Lung (tissue), 12 donors: Measurements from ENCODE around the gene MALAT1. TPM values are rescaled to one million over a fixed set of nuclear protein-coding genes. Genes with fewer than 3 reads are reported as not detected.
A peak's percentile ranks its signal among the peaks of the same experiment; 100 is the strongest.

ENCODE experiments used
- ATAC-seq: fragments of 200-7000 bp; cut with Tn5 transposase; one replicate; pipeline ENCODE4 v1.9.1; 2020; ENCODE audit warnings: moderate number of reproducible peaks; ENCODE audit not compliant: insufficient read depth, low FRiP score
- DNase-seq, 3 donors: peaks; one replicate each; pipeline ENCODE4 v3.0.0-alpha.2; 2013 to 2017
- H3K27ac ChIP-seq, 2 donors: one replicate each; pipeline ENCODE4 v1.5.1; 2013; ENCODE audit warnings: mild to moderate bottlenecking in 2 of 2, moderate library complexity in 2 of 2, control low read depth in 1 of 2, inconsistent platforms in 1 of 2, low read depth in 1 of 2, low read length in 1 of 2
- H3K27me3 ChIP-seq, 3 donors: one replicate each; pipeline ENCODE4 v1.5.1; 2013; ENCODE audit warnings: low read length in 2 of 3; ENCODE audit not compliant: control insufficient read depth in 3 of 3, insufficient read depth in 3 of 3
- H3K36me3 ChIP-seq, 4 donors: one replicate each; pipeline ENCODE4 v1.5.1; 2013; ENCODE audit warnings: low read length in 4 of 4, mild to moderate bottlenecking in 1 of 4, moderate library complexity in 1 of 4; ENCODE audit not compliant: control insufficient read depth in 4 of 4, insufficient read depth in 4 of 4
- H3K4me1 ChIP-seq, 5 donors: one replicate each; pipeline ENCODE4 v1.5.1; 2013; ENCODE audit warnings: low read length in 5 of 5, mild to moderate bottlenecking in 2 of 5, moderate library complexity in 1 of 5; ENCODE audit not compliant: control insufficient read depth in 5 of 5, insufficient read depth in 5 of 5
- H3K4me3 ChIP-seq: one replicate; pipeline ENCODE4 v1.5.1; 2013; ENCODE audit warnings: mild to moderate bottlenecking, control low read depth, moderate library complexity
- H3K9ac ChIP-seq, 2 donors: one replicate each; pipeline ENCODE4 v1.5.1; 2013; ENCODE audit warnings: low read length in 2 of 2, control low read depth in 1 of 2; ENCODE audit not compliant: insufficient read depth in 1 of 2
- H3K9me3 ChIP-seq, 4 donors: one replicate each; pipeline ENCODE4 v1.5.1; 2013; ENCODE audit warnings: low read length in 3 of 4, mild to moderate bottlenecking in 1 of 4, moderate library complexity in 1 of 4; ENCODE audit not compliant: control insufficient read depth in 4 of 4, insufficient read depth in 3 of 4
- WGBS, 2 donors: extraction: QIAGEN DNeasy Blood & Tissue Kit; methylation state at CpG; one replicate each; pipeline ENCODE4 v1.1.7; 2013; 5-methylcytosine and 5-hydroxymethylcytosine counted together
- polyA plus RNA-seq, 2 donors: library from polyadenylated mRNA; stranded (reverse); fragments of 200-250 nt; gene quantifications; one replicate each; pipeline ENCODE4 v1.2.1, GENCODE V29; 2013
- total RNA-seq, 2 donors: library from RNA; depleted of rRNA in 1 of 2; stranded (reverse); fragments of >200 nt in 1 of 2; gene quantifications; one replicate each; pipeline ENCODE4 v1.2.1, GENCODE V29; 2014 to 2021
- TF ChIP-seq, protein P1 (sequence below): IDR thresholded peaks from 2 replicates; pipeline ENCODE4 v1.5.1; 2012; ENCODE audit warnings: mild to moderate bottlenecking; ENCODE audit errors: control extremely low read depth, extremely low read depth
- donor health status: control.
- donor health status: control.
- donor health status: Bipolar disorder and iron deficiency.
- donor health status: healthy.
- donor health status: DM: yes; HTN: yes; CAD: no.

Gene MALAT1
- total and polyA plus RNA-seq, 4 donors, result 125 to 48,332 (median 6,799) TPM

DNA sequence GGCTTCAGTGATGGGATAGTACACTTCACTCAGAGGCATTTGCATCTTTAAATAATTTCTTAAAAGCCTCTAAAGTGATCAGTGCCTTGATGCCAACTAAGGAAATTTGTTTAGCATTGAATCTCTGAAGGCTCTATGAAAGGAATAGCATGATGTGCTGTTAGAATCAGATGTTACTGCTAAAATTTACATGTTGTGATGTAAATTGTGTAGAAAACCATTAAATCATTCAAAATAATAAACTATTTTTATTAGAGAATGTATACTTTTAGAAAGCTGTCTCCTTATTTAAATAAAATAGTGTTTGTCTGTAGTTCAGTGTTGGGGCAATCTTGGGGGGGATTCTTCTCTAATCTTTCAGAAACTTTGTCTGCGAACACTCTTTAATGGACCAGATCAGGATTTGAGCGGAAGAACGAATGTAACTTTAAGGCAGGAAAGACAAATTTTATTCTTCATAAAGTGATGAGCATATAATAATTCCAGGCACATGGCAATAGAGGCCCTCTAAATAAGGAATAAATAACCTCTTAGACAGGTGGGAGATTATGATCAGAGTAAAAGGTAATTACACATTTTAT is 4.6 kb downstream of the MALAT1 start:
- H3K9me3 ChIP-seq, result peaks cover 0 to 3% (median 0%) of the 10 kb centered on the region in 4 donors
- H3K4me1 ChIP-seq, result peaks cover 0 to 36% (median 17%) of the 10 kb centered on the region in 5 donors
- ATAC-seq (no peak), DNase-seq (peak in 1 of 3 donors; percentile 44)
- TF ChIP-seq, protein P1, sequence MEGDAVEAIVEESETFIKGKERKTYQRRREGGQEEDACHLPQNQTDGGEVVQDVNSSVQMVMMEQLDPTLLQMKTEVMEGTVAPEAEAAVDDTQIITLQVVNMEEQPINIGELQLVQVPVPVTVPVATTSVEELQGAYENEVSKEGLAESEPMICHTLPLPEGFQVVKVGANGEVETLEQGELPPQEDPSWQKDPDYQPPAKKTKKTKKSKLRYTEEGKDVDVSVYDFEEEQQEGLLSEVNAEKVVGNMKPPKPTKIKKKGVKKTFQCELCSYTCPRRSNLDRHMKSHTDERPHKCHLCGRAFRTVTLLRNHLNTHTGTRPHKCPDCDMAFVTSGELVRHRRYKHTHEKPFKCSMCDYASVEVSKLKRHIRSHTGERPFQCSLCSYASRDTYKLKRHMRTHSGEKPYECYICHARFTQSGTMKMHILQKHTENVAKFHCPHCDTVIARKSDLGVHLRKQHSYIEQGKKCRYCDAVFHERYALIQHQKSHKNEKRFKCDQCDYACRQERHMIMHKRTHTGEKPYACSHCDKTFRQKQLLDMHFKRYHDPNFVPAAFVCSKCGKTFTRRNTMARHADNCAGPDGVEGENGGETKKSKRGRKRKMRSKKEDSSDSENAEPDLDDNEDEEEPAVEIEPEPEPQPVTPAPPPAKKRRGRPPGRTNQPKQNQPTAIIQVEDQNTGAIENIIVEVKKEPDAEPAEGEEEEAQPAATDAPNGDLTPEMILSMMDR, result no peak
- 0 to 1% methylated on average over 3 of the region's 3 CpGs for WGBS, 2 donors
- H3K27me3 ChIP-seq, result no peaks in the 10 kb centered on the region
- peak overlapping the region; percentile 81 for H3K4me3 ChIP-seq
- H3K36me3 ChIP-seq, result peaks cover 12 to 83% (median 45%) of the 10 kb centered on the region in 4 donors
- H3K9ac ChIP-seq, result peak overlapping the region; percentile 100
- peak overlapping the region in 1 of 2 donors; percentile 66 for H3K27ac ChIP-seq

DNA sequence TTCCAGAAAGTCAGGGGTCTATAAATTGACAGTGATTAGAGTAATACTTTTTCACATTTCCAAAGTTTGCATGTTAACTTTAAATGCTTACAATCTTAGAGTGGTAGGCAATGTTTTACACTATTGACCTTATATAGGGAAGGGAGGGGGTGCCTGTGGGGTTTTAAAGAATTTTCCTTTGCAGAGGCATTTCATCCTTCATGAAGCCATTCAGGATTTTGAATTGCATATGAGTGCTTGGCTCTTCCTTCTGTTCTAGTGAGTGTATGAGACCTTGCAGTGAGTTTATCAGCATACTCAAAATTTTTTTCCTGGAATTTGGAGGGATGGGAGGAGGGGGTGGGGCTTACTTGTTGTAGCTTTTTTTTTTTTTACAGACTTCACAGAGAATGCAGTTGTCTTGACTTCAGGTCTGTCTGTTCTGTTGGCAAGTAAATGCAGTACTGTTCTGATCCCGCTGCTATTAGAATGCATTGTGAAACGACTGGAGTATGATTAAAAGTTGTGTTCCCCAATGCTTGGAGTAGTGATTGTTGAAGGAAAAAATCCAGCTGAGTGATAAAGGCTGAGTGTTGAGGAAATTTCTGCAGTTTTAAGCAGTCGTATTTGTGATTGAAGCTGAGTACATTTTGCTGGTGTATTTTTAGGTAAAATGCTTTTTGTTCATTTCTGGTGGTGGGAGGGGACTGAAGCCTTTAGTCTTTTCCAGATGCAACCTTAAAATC is 5.3 kb downstream of the MALAT1 start:
- peaks cover 12 to 81% (median 45%) of the 10 kb centered on the region in 4 donors for H3K36me3 ChIP-seq
- H3K4me1 ChIP-seq, result peaks cover 0 to 36% (median 17%) of the 10 kb centered on the region in 5 donors
- 0 to 1% methylated on average over 3 of the region's 3 CpGs for WGBS, 2 donors
- ATAC-seq (no peak), DNase-seq (peak; percentile 59 to 88 (median 81))
- peak overlapping the region; percentile 59 to 74 for H3K27ac ChIP-seq
- peak overlapping the region; percentile 49 for H3K4me3 ChIP-seq
- peaks cover 0 to 3% (median 0%) of the 10 kb centered on the region in 4 donors for H3K9me3 ChIP-seq
- no peaks in the 10 kb centered on the region for H3K27me3 ChIP-seq
- TF ChIP-seq, protein P1, result no peak
- peak overlapping the region; percentile 100 for H3K9ac ChIP-seq

DNA sequence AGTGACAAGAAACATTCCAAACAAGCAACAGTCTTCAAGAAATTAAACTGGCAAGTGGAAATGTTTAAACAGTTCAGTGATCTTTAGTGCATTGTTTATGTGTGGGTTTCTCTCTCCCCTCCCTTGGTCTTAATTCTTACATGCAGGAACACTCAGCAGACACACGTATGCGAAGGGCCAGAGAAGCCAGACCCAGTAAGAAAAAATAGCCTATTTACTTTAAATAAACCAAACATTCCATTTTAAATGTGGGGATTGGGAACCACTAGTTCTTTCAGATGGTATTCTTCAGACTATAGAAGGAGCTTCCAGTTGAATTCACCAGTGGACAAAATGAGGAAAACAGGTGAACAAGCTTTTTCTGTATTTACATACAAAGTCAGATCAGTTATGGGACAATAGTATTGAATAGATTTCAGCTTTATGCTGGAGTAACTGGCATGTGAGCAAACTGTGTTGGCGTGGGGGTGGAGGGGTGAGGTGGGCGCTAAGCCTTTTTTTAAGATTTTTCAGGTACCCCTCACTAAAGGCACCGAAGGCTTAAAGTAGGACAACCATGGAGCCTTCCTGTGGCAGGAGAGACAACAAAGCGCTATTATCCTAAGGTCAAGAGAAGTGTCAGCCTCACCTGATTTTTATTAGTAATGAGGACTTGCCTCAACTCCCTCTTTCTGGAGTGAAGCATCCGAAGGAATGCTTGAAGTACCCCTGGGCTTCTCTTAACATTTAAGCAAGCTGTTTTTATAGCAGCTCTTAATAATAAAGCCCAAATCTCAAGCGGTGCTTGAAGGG is 6.0 kb downstream of the MALAT1 start:
- no peak for ATAC-seq
- TF ChIP-seq, protein P1, result no peak
- H3K4me1 ChIP-seq, result peaks cover 0 to 36% (median 17%) of the 10 kb centered on the region in 5 donors
- H3K9me3 ChIP-seq, result peaks cover 0 to 3% (median 0%) of the 10 kb centered on the region in 4 donors
- peak overlapping the region; percentile 46 for H3K4me3 ChIP-seq
- peak overlapping the region; percentile 74 to 93 for H3K27ac ChIP-seq
- peak overlapping the region; percentile 100 for H3K9ac ChIP-seq
- no peaks in the 10 kb centered on the region for H3K27me3 ChIP-seq
- 8 to 17% methylated on average over 8 of the region's 8 CpGs for WGBS, 2 donors
- peaks cover 12 to 73% (median 45%) of the 10 kb centered on the region in 4 donors for H3K36me3 ChIP-seq
- DNase-seq, result peak in 2 of 3 donors; percentile 49 to 68
